Vagina (tissue), 2 donors: Measurements from ENCODE around the gene KCNMB4.

Experiments
- CTCF ChIP-seq, 3 experiments: fragments of 450-650 bp in 2 of 3; fragments of 200-600 bp in 1 of 3; sonication (generic) in 1 of 3; IDR thresholded peaks; one replicate each; pipeline ENCODE4 v1.5.1; 2017 to 2019; ENCODE audit warnings: antibody characterized with exemption in 3 of 3, mild to moderate bottlenecking in 2 of 3, moderate library complexity in 2 of 3
- POLR2A ChIP-seq, 2 donors: fragments of 450-650 bp; IDR thresholded peaks; one replicate each; pipeline ENCODE4 v1.6.1; 2017; ENCODE audit warnings: antibody characterized with exemption in 2 of 2, mild to moderate bottlenecking in 2 of 2, moderate library complexity in 2 of 2

- TF ChIP-seq CTCF (IDR thresholded peaks at IDR 0.05) (no peak), POLR2A (IDR thresholded peaks at IDR 0.05) (no peak)
Observed at GRCh38 chr12:70365648-70366518, at the start of gene KCNMB4.
